ENCODE data around the gene KRTAP10-3.

GRCh38 chr21:44567481-44568171, 9.0 kb upstream of the KRTAP10-3 start:
- TF ChIP-seq CTCF (IDR thresholded peaks at IDR 0.05; ENCODE audit: insufficient read depth, low read depth, low read length) (no peak), EZH2 (IDR thresholded peaks at IDR 0.05; ENCODE audit: insufficient read depth, low read length) (no peak)

Measured in astrocyte (in vitro differentiated cells and primary cell).